WTC11 (cell line): ENCODE results near the gene VWA8.

Experiments used
- CREB1 ChIP-seq: sonication (generic); formaldehyde crosslinking; IDR thresholded peaks from 2 replicates; pipeline ENCODE4 v1.8.0; 2023; ENCODE audit warnings: mild to moderate bottlenecking, missing genetic modification reagents
- CTCF ChIP-seq: fragments of 200-600 bp; IDR thresholded peaks from 2 replicates; pipeline ENCODE4 v1.8.0; 2022; ENCODE audit warnings: antibody characterized with exemption
- JAZF1 ChIP-seq: fragments of 250-450 bp; sonication (Bioruptor Pico); IDR thresholded peaks from 2 replicates; pipeline ENCODE4 v1.9.0; 2021; ENCODE audit warnings: moderate library complexity, mild to moderate bottlenecking, inconsistent platforms
- MAX ChIP-seq: sonication (generic); formaldehyde crosslinking; IDR thresholded peaks from 2 replicates; pipeline ENCODE4 v1.8.0; 2022; ENCODE audit warnings: mild to moderate bottlenecking, missing genetic modification reagents
- NFATC4 ChIP-seq: fragments of 250-450 bp; sonication (Bioruptor Pico); IDR thresholded peaks from 2 replicates; pipeline ENCODE4 v1.9.0; 2021; ENCODE audit warnings: mild to moderate bottlenecking
- NFYB ChIP-seq: sonication (generic); formaldehyde crosslinking; conservative IDR thresholded peaks from 2 replicates; pipeline ENCODE4 v1.8.0; 2022; ENCODE audit warnings: low read depth, missing genetic modification reagents
- SP1 ChIP-seq: sonication (generic); formaldehyde crosslinking; conservative IDR thresholded peaks from 2 replicates; pipeline ENCODE4 v1.8.1; 2022; ENCODE audit warnings: missing genetic modification reagents
- TCF7 ChIP-seq: sonication (generic); formaldehyde crosslinking; IDR thresholded peaks from 2 replicates; pipeline ENCODE4 v1.8.0; 2022; ENCODE audit warnings: mild to moderate bottlenecking, low read depth, missing genetic modification reagents, moderate library complexity
- ZNF219 ChIP-seq: sonication (generic); formaldehyde crosslinking; IDR thresholded peaks from 2 replicates; pipeline ENCODE4 v1.8.0; 2023; ENCODE audit warnings: missing genetic modification reagents, mild to moderate bottlenecking, borderline replicate concordance
- ZNF396 ChIP-seq: fragments of 250-450 bp; sonication (Bioruptor Pico); IDR thresholded peaks from 2 replicates; pipeline ENCODE4 v1.8.0; 2021; ENCODE audit warnings: mild to moderate bottlenecking, moderate library complexity, borderline replicate concordance

GRCh38 chr13:41579881-41580280, 381.0 kb downstream of the VWA8 start:
- TF ChIP-seq CREB1: no peak
- TF ChIP-seq CTCF: no peak
- no peak for TF ChIP-seq ZNF396 (CRISPR knock-in tag)
- TF ChIP-seq NFATC4 (CRISPR knock-in tag): no peak
- no peak for TF ChIP-seq ZNF219 (CRISPR knock-in tag)
- no peak for TF ChIP-seq MAX (CRISPR knock-in tag)
- no peak for TF ChIP-seq TCF7 (CRISPR knock-in tag)
- no peak for TF ChIP-seq NFYB (CRISPR knock-in tag)
- no peak for TF ChIP-seq SP1 (CRISPR knock-in tag)
- TF ChIP-seq JAZF1: no peak
